HUDEP-2 (cell line): ENCODE results near the gene PGBD5.

Source experiments
- DNase-seq, 76 experiments: peaks; one replicate each; lab custom pipeline; 2025; ENCODE audit not compliant: unreplicated experiment in 76 of 76; lab: John Stamatoyannopoulos, UW

The PGBD5 gene

DNA sequence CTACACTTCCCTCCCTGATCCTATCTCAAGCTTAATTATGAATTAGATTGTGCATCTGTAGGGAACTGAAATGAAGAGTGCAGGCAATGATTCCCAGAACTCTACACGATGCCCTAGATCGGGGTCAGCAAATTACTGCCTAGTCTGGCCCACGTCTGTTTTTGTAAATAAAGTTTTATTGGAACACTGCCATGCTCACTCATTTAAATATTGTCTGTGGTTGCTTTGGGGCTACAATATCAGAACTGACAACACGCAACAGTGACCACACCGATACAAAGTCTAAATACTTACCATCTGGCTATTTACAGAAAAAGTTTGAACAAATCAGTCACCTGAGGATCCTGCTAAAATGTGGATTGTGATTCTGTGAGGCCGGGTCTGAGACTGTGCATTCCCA, 74.1 kb downstream of the PGBD5 start:
- no peak for DNase-seq

GRCh38 chr1:230351514-230351913, 74.6 kb downstream of the PGBD5 start:
- no peak for DNase-seq

DNA sequence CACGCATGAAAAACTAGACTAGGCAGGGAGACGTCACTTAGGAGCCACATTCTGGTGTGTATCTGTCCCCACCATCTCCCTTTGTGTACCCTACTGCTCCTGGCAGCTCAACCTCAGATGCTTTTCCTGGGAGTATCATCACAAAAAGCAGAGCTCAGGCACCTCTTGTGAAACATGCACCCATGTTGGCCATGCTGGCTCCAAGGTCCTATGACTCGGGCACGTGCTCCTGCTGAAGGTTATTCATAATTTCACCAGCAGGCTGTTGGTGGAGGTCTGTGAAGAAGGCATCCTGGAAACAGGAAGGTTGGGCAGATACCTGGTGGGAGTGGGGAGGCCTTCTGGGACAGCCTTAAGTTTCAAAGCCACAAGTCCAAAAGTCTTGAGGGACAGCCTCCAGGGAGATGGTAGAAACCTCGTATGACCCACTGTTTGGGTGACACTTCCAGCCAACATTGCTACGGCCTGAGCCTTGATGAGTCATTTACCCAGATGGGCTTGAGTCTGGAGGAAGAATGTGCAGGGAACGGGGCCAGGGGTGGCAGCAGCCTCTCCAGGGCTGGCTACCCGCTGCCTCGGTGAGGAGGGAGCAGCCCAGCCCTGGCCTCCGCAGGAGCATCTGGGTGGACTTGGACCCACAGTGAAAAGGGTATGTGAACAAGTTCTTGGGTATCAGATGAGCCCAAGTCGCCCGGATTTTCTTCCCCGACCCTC, 75.8 kb downstream of the PGBD5 start:
- DNase-seq: no peak

DNA sequence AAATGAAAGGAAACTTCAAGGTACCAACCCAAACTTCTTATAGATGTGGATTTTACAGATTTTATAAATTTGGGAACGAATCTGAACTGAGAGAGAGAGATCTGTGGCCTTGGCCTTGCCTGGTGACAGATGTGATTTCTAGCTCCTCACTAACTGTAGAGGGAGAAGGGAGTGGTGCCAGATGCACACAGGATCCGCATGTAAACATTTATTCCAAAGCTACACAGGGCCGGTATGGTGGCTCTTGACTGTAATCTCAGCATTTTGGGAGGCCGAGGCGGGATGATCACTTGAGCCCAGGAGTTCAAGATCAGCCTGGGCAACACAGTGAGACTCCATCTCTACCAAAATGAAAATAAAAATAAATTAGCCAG, 77.1 kb downstream of the PGBD5 start:
- DNase-seq: no peak

GRCh38 chr1:230348386-230349019, 77.6 kb downstream of the PGBD5 start:
- no peak for DNase-seq

- DNase-seq: no peak
These were observed 78.2 kb downstream of the PGBD5 start for GRCh38 chr1:230347896-230348295.

GRCh38 chr1:230345139-230345885, 80.8 kb downstream of the PGBD5 start:
- no peak for DNase-seq

- DNase-seq: no peak
These were observed 83.4 kb downstream of the PGBD5 start for GRCh38 chr1:230342699-230343098.

DNA sequence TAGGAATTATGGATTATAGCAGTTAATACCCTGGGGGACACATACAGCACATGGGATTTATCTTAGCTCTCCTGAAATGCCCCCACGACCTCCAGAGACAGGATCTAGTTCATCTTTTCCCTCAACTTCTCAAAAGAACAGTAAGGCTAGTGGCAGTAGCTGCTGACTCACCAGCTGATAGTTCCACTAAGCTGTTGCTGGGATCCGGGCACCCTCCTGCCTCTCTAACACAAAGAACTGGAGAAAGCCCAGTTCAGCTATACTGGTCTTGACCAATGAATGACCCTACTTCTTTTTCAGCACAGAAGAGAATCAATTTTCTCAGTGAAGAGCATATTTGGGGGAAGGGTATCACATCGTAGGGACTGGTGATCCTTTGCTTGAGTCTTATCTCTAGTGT, 84.1 kb downstream of the PGBD5 start:
- no peak for DNase-seq

- DNase-seq: no peak
These were observed 85.0 kb downstream of the PGBD5 start for GRCh38 chr1:230341162-230341546.

DNA sequence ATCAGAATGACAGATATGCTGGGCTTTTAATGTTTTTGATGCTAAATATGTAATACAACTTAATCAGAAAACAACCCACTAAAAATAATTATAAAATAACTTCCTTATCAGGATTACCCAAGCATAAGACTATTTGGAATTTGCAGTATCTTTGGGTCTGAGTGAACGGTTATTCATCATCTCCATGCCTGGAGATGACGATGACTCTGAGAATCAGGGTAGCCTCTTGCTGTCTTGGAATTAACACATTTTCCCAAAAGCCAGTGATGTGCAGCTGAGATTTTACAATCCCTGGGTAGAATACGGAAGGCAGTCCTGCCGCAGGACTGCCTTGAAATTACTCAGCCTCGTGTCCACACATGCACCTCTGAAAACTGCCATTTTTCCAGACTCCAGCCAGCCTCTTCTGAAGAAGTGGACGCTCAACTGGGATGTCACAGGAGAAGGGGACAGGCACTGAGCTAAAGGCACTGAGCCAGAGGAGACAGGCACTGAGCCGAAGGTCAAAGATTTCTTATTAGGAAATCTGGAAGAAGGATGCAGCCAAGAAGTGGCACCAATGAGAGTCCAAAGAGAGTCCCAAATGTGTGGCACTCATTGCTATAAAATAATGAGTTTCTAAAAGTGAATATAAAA, 85.5 kb downstream of the PGBD5 start:
- no peak for DNase-seq

GRCh38 chr1:230339033-230339432, 87.1 kb downstream of the PGBD5 start:
- DNase-seq: no peak

DNA sequence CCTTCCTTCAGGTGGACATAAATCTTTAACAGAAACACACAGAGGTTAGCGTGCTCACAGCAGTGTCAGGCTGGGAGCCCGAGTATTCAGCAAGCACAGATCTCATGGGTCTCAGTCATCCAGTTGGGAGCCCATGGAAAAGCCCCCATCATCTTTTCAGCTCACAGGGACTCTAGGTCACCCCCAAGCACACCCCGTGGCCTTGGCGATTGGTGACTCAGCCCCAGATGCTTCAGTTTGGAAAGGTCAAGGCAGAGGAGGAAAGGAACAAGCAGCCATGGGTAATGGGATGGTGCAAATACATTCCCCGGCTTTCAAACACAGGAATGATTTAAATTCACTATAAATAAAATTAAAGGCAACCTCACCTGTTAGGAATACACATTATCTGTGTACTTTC, 88.9 kb downstream of the PGBD5 start:
- no peak for DNase-seq

DNA sequence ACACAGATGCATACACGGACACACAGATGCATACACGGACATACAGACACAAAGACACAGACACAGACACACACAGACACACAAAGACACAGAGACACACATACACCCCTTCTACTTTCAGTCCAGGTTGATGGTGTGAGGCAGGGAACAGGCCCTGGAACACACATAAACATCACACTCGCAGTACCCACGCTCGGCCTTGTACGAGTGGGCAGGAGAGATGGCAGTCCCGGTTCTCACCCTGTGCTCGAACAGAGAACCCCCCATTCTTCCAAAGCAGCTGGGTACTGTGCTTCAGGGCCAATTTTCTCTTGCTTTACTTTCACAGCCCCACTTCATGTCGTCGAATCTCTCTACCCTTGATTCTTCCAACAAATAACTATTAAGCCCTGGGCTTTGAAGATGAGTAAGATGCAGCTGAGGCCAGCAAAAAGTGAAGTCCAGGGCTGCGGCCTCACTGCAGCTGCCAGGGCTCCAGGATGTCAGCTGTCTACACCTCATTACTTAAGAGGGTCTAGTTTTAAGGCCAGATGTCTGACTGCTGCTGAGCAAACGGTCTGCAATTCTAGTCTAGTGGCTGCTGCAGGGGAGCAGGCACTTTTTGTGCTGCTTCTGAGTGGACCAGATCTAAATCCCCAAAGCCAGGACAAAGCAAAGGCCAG, 90.1 kb downstream of the PGBD5 start:
- no peak for DNase-seq

GRCh38 chr1:230334447-230334837, 91.7 kb downstream of the PGBD5 start:
- DNase-seq: no peak

GRCh38 chr1:230333590-230334446, 92.3 kb downstream of the PGBD5 start:
- no peak for DNase-seq

DNA sequence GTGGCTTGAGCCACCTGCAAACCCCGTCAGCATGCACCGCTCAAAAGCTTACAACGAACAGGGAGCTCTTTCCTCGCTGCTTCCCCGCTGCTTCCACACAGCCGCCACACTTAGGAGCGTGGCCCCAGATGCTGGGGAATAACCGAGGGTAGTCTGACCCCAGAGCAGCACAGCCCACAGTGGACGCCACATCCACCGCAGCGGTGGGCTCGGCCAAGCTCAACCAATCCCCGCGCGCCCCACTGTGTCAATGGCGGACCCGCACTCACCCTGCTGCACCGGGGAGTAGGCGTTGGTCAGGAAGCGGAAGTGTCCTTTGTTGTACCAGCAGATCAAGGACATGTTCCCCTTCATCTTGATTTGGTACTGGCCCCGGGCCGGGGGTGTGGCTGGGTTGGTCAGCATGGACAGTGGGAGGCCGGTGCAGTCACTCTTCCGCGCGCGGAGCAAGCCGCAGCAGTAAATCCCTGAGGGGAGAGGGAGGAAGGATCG, 93.5 kb downstream of the PGBD5 start:
- DNase-seq: no peak

GRCh38 chr1:230332061-230332460, 94.1 kb downstream of the PGBD5 start:
- DNase-seq: no peak

DNA sequence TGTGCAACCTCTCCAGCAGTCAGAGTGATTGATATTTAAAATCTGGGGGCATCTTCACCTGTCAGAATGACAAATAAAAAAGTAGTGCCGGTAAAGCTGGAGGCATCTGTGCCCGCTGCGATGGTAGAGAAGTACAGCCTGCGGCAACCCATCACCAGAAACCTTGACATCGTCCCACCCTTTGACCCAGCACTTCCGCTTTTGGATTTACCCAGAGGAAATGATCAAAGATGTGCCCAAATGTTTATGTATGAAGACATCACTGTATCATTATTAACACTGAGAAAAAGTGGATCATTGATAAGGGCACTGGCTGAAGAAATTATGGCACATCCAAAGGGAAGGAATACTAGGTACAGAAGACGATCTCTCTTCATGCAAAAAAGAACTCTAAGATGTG, 96.0 kb downstream of the PGBD5 start:
- no peak for DNase-seq
